Measurements from ENCODE around the gene STK11IP.

GRCh38 chr2:219581346-219581745, 16.3 kb upstream of the STK11IP start:
- TF ChIP-seq CTCF (IDR thresholded peaks at IDR 0.05), result no peak
- TF ChIP-seq POLR2A (IDR thresholded peaks at IDR 0.05), result no peak
